HG02938 (cell line): ENCODE results near the gene ATP1B3.
"Not testable (repeated sequence)": the region's sequence is repeated elsewhere in the genome, so short reads cannot be mapped to it uniquely, and the experiment has no call there.

ENCODE experiments used
- ATAC-seq: cut with Tn5 transposase; IDR thresholded peaks from one replicate; pipeline ENCODE4 v1.9.1; 2021; ENCODE audit warnings: mild to moderate bottlenecking, moderate library complexity; ENCODE audit not compliant: unreplicated experiment

The ATP1B3 gene

DNA sequence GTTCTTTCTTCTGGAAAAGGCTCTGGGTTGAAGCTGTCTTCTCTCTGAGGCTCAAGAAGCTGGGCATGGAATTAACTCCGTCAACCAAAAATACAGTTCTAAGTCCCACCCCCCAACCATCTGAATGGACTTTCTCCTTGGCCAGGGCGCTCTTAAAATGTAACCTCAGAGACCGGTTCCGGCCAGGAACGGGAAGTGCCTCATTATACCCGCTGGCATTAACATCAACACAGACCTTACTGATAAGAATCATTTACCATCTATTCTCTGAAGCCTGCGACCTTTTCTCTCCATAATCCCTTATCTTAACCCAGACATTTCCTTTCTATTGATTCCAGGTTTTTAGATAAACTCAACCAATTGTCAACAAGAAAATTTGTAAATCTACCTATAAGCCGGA is 64.7 kb downstream of the ATP1B3 start:
- no peak for ATAC-seq

DNA sequence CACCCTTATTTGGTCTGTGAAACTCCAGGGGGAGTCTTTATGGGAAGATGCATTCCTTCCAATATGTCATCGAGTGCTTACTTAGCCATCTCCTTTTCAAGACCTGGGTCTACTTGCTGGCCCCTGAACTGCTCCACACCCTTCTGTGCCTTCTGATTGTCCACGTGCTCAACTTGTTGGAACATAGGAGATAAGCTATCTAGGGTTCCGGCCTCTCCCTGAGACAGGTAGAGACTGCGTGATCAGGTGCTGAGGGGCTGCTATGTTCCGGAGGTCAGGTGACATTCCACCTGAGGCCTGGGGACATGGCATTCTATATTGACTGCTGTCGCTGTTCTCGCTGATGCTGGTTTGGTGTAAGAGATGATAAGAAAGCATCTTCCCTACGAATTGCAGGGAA is 65.6 kb downstream of the ATP1B3 start:
- ATAC-seq, result no peak

DNA sequence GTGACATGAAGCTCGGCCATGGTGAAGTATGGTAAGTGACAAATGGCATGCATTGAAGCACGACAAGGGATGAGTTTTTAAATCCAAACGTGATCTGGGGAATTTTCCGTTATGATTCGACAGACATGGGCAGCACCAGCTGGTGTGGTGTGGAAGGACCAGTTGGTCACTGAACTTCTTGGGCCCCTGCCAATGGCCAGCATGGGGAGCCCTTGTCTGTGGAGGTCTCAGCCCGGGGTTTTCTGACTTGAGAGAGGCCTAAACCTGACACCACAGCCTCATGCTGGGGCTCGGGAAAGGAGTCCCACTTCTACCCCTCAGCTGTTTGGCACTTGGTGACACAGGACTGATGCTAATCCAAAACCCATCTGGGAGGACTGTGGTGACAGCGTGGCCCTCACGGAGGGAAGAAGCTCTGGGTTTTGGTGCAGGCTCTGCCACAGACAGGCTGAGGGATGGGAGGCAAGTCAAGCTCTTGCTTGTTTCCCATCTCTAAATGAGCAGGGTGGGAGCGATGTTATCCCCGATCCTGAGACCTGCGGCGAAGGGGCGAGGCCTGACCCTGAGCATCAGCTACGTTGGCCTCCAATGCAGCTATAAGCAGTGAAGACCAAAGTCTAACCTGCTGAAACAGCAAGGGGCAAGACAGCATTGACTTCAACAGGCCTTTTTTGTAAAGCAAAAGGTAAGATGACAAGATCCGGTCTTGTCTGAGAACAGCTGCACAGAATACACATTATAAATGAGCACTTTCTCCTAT is 69.5 kb downstream of the ATP1B3 start:
- no peak for ATAC-seq

DNA sequence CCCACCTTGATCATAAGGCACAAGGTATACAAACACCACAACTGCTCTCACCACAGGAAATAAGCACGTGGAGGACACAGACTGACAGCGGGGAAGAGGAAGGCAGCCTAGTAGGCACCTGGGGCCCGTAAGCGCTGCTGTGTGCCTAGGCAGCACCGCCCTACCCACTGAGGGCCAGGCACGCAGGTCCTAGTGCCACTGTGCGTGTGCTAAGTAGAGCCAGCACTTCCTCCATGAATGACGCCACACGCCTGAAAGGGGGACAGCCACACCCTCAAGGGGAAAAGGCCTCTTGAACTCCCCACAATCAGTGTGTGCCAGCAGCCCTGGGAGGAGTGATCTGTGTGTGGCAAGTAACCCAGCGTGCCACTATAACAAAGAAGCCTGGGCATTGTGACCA is 73.0 kb downstream of the ATP1B3 start:
- no peak for ATAC-seq

DNA sequence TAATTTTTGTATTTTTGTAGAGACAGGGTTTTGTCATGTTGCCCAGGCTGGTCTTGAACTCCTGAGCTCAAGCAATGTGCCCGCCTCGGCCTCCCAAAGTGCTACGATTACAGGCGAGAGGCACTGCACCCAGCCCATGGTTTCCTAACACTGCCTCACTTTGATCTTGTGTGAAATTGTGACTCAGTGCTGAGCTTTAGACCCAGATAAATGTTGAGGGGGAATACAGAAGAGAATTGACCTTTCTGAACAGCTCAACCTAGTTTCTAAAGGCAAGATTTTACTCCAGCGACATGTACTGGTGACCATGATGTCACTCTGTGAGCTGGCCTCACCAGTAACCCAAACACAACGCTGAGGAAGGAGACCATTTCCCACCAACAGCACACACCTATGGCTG is 73.5 kb downstream of the ATP1B3 start:
- no peak for ATAC-seq

DNA sequence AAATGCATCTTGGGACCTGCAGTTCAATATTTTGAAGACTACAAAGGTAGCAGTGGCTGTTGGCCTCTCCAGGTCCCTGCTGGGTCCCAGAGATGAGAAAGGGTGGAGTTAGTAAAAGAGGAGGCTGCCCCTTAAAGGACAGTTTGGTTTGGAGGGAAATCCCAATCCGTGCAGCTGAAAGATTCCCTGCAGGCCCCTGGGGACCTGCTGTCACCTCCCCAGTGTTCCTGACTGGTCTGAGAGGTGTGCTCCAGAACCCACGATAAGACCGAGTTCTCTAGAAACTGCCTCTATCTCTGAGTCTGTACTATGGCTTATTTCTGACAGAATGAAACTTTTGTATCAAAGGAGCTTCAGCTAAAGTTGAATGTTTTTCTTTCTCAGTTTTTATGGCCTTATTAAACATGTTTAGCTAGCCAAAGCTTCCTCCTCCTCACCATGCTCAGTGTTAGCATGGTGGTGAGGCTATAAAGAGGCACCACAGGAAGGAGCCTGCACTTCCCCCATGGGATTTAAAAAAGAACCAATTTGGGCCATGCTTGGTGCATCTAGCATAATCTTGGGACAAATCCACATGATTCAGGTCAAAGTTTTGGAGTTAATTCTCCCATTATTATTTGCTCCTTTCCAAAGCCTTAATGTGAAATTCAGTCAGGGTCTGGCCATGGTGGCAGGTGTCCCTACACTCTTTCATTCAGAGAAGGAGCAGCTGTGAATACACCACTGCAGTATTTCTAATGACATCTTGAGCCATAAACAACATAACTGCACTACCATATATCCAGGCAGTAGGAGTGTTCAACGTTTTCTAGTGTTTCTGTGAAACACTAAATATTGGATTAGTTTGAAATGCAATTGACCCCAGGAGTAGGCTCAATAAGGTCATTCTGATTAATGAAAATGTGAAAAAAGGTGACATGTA is 74.4 kb downstream of the ATP1B3 start:
- ATAC-seq, result no peak

DNA sequence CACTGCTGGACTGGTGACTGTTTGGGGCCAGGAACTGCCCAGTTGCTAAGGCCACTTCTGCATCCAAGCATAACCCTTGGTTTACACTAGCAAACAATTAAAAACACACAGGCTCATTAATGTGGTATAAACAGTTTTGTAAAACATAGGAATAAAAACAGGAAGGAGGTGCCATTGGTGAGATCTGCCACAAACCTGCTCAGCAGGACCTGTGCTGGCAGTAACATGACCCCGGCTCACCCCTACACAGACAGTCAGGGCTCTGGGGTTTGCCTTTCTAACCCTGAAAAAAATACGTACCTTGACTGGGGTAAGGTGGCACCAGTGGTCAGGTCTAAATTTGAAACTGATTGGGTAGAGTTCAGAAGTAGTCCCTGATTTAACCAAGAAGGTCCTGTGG is 76.2 kb downstream of the ATP1B3 start:
- ATAC-seq, result no peak

DNA sequence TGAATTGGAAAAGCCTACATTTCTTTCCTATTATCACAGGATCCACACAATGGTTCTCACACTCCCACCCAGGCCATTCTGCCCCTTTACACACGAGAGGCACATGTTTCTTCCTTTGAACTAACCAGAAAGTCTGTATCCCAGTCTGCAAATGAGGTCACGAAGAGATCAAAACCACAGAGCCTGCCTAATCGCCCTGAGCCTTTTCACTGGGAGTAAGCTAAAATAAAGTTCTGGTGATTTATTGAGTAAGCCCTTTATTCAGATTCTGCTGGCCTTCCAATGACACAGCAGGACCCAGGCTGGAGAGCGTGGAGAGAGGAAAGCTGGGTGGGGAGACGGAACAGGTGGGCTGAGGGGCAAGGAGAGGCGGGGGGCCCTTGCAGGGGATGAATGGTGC is 78.7 kb downstream of the ATP1B3 start:
- ATAC-seq, result no peak

DNA sequence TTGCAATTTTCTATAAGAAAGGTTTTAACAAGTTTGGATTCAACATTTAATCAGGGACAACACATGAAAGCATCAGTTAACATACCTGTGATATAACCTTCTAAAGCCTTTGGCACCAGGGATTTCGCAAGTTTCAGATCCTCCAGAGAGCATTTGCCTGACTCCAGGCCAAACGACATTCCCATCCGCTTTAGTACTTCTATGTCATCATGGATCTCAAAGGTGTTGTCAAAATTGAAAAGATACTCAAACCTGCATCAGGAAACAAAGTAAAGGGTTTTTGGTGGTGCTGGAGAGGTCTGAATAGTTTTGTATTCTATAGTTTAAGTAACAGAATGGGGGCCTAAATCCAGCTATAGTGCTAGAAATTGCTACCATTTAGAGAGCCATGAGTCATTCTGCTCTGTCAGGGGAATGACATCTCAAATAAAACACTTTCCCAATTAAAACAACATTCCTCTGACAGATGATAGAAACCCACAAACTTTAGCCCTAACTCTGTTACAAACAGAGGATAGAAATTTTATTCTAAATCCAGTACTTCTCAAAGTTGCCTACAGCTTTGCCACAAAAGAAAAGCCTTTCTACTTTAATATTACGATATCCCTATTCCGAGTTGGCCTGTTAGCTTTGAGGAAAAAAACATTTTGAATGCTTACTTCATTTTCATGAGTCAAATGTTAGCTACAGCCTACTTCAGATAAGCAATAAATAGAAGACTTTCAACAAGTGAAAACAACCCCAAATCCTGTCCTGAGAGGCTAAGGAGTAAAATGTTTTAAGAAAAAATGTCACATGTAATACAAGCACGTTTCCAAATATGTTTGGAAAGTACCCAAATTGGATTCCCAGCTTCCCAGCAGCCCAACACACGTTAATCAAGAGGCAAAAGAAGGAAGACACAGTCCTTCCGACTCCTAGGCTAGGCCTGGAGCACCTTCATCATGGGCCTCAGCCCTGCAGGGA is 83.4 kb downstream of the ATP1B3 start:
- ATAC-seq, result no peak

DNA sequence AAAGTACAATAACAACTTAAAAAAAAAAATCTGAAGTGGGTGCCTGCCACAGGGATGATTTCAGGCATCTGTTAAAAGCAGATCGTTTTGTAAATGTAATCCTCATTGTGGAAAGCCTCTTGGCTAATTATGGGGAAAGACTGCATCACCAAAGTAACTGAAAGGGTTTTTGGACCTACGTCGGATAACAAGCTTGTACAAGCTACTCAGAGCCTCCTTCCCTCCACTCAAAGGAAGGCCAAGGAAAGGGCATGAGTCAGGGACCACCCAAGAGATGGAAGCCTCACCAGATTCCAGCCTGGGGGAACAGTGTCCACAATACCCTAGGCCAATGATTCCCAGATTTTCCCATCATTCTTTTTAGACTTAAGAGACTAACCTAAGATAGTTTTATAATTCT is 84.3 kb downstream of the ATP1B3 start:
- no peak for ATAC-seq

DNA sequence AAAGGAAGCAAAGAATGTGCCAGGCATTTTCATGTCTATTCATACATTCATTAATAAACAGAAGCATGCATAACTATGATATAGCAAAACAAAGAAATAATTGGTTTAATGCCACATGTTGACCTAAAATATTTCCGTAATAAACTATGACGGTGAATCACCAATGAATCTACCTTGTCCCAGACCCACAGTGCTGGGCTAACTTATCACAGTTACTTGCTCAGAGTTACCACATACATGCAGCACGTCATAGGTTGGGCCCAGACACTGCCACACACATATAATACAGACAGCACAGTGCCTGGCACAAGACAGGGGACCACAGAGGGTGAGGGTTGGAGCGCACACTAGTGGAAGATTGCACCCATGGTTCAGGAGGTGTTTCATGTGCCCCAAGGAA is 86.9 kb downstream of the ATP1B3 start:
- ATAC-seq, result no peak

DNA sequence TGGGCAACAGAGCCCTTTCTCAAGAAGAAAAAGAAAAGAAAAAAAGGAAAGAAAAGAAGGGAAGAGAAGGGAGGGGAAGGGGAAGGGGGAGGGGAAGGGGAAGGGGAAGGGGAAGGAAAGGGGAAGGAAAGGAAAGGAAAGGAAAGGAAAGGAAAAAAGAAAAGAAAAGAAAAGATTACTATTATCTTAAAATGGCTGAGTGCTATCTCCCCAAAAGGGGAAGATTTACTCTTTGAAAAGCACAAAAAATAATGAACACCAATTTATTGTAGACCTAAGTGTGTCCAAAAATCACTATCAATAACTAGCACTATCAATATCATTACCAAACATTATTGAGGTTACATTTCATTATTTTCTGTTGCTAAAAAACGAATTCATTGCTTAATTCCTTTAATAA is 89.0 kb downstream of the ATP1B3 start:
- no peak for ATAC-seq

DNA sequence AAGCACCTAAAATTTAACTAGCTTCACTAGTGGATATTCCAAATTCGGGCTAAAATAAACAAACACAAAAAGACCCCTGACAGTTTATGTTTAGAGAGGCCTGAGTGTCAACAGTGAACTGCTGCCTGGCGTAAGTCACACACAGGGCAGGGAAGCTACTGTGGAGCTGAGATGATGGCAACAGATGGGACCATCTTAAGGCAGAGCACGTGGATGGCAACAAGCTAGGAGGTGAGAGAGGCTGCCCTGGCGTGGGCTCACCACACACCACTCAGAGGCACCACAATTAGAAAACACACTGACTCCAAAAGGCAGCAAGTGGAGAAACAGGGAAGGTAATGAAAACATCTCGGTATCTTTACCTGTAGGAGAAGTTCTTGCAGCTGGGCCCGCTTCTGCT is 93.3 kb downstream of the ATP1B3 start:
- no peak for ATAC-seq

DNA sequence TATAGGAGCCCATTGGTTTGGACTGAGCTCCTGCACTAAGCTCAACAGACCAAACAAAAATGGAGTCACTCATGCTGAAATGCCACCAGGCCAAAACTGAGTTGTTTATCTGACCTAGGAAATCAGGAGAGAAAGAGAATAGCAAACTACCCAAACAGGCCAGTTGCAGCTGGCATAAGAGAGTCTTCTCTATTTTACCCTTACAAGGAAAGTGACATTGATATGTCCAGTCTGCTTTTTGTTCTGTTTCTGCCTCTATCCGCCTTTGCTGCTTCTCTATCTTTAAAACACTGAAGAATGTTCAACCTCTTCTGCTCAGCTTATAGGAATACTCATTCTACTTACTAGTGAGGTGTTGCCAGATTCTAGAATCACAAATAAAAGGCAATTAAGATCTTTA is 95.1 kb downstream of the ATP1B3 start:
- ATAC-seq, result no peak

DNA sequence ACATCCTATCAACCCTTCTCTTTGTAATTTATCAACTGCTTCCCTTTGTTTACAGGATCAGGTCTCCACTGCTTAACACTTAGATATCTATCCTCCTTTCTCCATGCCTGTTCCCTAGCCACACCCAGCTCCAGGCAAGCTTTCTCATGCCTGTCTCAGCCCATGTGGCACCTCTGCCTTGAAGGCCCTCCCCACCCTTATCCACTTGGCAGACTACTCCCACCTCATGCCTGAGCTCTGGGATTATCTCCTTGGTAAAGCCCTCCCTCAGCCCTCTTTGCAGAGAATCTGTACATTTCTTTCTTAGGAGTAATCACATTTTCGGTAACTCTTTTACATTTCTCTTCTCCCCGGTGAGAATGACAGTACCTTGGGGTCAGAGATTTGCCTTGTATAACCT is 96.0 kb downstream of the ATP1B3 start:
- ATAC-seq, result no peak

DNA sequence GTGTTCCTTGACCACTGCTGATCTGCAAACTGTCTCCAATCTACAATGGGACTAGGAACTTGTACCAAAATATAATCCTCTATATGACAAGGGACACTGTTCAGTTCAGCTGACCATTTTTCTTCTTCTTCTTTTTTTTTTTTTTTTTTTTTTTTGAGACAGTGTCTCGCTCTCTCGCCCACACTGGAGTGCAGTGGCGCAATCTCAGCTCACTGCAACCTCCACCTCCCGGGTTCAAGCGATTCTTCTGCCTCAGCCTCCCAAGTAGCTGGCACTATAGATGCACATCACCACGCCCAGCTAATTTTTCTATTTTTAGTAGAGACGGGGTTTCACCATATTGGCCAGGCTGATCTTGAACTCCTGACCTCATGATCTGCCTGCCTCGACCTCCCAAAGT is 98.3 kb downstream of the ATP1B3 start:
- not testable (repeated sequence) for ATAC-seq
